Measurements from ENCODE around the gene TNRC6C.

DNA sequence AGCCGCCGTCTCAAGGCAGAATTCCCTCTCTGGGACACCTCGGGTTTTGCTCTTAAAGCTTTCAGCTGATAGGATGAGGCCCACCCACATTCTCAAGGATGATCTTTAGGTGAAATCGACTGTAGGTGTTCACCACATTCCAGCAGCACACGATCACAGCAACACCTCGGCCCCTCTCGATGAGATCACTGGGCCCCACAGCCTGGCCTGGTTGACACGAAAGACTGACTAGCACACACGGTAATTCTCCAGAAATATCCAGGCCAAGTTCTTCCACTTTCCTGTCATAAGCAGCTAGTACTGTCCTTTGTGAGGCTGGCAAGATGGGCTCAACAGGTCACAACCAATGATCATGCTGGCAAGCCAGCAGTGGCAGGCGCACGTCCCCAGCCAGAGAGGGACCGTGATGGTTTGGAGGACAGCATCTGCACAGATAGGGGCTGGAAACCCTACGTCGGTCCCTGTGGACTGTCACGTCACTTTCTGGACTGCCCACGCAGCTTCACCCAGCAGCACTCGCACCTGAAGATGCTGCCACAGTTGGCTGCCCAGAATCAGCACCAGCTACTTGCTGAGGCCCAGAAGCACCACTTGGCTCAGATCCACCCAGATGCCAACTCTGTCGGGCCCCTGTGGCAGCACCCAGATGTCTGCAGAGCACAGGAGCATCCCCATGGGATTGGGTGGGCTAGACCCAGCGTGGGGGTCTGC lies 152.7 kb downstream of the TNRC6C start:
- no peak for TF ChIP-seq ZFP3 (CRISPR knock-in tag; IDR thresholded peaks at IDR 0.05)
- no peak for TF ChIP-seq BACH2 (CRISPR knock-in tag; IDR thresholded peaks at IDR 0.05; ENCODE audit: borderline replicate concordance)
- TF ChIP-seq ZNF70 (CRISPR knock-in tag; IDR thresholded peaks at IDR 0.05), result no peak

All from SK-N-SH treated with all-trans-retinoic acid at 6 μM for 48 hours (cell line).